HG02678 (cell line): ENCODE results near the gene IER5L.
A peak's percentile ranks its signal among the peaks of the same experiment; 100 is the strongest.
"Not testable (repeated sequence)": the region's sequence is repeated elsewhere in the genome, so short reads cannot be mapped to it uniquely, and the experiment has no call there.

Experiments
- ATAC-seq: cut with Tn5 transposase; IDR thresholded peaks from one replicate; pipeline ENCODE4 v1.9.1; 2021; ENCODE audit warnings: mild to moderate bottlenecking, moderate library complexity; ENCODE audit not compliant: unreplicated experiment

Gene IER5L

DNA sequence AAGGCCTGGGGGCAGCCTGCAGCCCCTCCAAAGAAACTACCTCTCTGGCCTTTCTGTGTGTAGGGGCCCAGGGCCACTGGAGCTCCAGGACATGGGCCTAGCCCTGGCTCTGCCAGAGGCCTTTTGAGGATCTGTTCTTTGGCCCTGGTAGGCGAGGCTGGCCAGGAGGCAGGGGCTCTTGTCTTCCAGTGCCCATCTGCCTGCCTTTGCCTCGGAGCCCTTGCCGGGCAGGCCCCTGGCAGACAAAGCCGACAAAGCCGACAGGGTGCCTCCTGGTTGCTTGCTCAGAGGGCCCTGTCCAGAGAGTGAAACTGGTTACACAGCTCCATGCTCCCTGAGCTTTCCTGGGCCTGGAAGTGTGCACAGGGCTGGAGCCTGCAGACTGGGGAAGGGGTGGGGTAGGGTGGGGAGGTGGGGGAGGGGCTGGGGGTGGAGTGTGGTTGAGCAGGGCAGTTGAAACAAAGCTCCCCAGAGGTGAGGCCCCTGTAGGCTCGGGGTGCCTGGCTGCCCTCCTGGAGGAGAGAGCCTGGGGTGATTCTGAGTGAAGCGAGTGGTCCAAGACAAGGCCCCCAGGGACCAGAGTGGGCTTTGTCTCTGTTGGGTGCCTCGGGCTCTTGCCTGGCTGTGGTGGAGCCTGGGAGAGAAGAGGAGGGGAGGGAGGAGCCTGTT is 37.5 kb downstream of the IER5L start:
- ATAC-seq: peak; percentile 17

DNA sequence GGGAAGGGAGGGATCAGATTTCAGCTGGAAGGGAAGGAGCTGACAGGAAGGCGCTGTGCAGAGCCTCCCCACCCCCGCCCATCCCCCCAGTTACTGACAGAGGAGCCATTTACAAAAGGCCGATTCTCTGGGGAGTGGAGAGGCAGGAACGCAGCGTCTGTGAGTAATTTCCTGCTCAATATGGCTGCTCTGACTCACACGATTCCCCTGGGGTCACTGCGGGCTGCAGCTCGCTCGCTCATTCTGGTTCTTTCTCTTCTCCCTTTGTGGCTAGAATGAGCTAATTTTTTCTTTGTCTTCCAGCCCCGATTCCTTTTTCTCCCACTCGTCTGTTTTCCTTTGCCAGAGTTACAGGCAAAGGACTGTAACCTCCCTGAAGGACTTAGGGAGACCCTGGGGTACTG is 38.1 kb downstream of the IER5L start:
- ATAC-seq: peak; percentile 63

DNA sequence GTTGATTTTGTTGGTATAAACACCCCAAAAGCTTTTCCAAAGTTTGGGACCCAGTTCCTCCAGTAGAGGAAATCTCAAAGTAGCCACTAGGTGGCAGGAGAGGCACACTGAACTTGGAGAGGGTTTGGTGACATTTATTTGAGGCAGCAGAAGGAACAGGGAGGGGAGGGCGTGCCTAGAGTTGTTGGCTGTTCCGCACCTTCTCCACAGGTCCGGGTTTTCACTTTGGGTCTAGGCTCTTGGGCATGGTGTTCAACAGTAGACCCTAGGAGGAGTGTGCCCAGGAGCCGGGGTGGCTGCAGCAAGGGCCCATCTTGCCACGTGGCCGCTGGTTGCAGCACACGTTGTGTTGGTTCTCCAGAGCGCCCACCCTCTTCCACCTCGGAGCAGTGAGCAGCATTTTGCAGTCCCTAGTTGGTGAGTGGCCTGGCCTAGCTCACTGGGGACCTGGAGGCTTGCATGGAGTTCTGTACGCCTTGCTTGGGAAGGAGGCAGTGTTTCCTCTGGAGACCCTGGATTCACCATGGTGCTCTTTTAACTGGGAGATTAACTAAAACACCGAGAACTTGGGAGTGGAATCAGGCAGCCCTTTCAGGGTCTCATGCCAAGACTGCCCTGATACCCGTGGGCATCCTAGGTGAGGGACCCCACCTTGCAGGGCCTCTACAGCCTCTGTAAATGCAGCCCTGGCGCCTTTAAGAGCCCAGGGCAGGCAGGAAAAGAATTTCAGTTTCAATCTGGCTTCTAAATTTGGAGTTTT is 38.6 kb downstream of the IER5L start:
- ATAC-seq: peak; percentile 32

DNA sequence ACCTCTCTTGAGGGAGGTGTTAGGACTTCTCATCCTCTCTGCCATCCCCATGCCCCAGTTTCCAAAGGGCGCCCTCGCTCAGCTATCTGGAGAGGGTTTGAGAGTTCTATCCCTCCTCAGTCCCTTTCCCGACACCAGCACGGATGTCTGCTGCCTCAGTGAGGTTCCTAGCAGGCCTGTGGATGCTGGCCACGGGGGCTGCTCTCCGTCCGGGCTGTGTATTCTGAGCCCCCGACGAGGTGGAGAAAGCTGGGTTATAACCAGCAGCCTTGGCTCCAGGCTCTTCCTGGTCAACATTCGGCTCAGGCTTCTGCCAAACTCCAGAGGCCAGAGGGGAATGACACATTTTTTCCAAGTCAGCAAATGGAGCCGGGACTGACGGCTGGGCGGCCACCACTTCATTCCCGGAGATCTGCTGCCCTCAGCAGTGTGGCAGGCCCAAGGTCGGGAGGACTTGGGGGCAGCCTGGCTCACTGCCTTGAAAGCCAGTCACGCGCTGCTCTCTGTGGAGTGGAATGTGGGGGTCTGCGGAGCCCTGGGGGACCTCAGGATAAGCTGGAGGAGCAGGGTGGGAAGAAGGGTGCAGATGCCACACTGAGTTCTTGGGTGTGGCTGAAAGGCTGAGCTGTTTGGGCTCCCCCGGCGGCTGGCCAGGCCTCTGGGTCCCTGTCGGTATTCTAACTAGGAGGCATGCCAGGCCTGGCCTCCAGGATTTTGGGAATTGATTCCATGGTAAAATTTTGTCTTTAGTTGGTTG is 39.4 kb downstream of the IER5L start:
- no peak for ATAC-seq

DNA sequence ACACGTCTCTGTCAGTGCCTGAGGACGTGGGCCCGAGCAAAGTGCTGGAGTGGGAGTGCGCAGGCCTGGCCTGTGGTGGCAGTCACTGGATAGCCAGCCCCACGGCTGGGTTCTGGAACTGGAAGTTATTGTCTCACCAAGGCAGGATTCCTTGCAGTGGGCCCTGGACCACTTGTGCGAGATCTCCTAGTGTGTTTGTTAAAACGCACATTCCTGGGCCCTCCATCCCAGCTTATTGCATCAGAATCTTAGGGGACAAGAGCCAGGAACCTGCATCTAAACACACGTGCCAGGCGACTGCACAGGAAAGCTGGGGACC is 40.0 kb downstream of the IER5L start:
- no peak for ATAC-seq

DNA sequence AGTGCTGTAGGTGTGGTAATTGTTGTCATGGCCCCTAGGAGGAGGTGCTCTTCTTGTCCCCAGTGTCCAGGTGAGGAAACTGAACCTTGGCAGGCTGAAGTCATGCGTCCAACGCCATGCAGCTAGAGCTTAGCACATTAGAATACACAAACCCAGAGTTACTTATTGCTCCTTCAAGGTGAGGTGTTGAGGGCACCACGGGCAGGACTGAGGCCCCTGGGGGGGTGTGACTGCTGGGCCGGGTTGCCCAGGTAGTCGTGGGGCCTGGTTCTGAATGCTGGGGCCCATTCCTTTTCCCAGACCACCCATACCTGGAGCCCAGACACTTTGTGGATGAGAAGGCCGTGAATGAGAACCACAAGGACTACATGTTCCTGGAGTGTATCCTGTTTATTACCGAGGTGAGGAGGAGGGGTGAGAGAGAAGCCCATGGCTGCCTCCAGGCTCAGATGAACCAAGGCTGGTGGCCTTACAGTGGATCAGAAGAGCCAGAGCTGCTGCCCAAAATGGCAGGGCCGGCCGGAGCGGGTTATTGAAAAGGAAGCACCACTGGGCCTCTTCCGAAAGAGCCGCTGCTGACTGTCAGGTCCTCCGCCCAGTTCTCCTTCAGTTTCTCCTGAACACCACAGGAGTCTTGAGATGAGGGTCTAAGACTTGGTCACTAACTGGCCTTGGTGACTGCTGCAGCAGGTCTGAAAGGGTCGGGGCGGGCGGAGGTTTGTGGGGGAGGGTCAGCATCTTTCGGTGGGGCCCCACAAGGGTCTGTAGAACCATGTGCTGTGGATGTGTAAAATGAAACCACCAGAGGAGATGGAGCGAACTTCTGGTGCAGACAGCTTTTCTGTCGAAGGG is 40.5 kb downstream of the IER5L start:
- ATAC-seq: no peak

DNA sequence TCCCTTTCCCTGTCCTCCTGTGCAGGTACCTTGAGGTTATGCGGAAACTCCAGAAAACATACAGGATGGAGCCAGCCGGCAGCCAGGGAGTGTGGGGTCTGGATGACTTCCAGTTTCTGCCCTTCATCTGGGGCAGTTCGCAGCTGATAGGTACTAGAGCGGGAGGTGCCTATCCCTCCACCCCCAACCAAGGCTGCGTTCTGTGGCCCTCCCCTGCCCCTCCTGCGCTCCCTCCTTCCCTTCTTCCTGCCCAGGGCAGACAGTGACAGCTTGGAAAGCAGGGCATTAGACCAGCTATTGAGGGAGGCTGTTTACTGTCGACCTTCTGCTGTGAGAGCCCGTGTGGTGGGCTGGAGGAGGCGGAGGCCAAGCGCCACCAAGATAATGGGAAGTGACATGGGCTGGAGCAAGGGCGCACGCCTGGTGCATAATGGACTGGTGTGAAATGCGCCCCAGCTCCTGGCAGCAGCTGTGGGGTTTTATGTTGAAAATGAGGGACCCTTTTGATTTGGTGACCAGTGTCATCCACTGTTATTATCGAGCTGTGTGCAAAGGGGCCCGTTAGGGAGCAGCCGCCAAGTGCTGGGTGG is 41.5 kb downstream of the IER5L start:
- no peak for ATAC-seq

DNA sequence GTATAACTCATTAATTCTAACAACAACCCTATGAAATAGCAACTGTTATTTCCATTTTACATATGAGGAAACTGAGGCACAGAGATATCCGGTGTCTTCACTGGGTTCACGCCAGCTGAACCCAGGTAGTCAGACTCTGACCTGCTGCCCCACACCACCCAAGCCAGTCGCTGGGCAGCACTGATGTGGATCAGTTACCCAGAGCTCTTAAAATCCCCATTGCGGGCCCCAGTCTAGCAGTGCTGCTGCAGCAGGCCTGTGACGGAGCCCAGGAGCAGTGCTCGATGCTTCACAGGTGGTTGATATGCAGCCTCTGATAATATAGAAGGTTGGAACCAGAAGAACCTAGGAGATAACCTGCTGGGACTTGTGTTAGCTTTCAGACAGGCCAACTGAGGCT is 42.6 kb downstream of the IER5L start:
- ATAC-seq: no peak

DNA sequence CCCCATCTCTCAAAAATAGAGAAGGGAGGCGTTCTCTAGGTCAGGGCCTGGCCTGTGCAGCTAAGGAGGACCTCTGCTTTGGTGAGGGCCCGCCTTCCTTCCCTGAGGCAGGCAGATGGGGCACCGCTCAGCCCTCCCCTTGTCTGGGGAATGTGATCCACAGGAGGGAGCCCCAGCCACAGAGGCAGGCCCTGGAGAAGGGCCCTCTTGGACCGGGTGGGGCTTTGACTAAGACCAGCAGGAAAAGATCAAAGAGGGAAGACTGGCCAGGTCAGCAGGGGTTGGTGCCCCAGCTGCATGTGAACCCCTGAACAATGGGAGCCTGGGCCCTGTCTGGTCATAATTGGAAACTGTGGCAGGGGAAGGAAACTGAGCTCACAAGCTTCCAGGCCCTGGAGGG is 45.0 kb downstream of the IER5L start:
- no peak for ATAC-seq

DNA sequence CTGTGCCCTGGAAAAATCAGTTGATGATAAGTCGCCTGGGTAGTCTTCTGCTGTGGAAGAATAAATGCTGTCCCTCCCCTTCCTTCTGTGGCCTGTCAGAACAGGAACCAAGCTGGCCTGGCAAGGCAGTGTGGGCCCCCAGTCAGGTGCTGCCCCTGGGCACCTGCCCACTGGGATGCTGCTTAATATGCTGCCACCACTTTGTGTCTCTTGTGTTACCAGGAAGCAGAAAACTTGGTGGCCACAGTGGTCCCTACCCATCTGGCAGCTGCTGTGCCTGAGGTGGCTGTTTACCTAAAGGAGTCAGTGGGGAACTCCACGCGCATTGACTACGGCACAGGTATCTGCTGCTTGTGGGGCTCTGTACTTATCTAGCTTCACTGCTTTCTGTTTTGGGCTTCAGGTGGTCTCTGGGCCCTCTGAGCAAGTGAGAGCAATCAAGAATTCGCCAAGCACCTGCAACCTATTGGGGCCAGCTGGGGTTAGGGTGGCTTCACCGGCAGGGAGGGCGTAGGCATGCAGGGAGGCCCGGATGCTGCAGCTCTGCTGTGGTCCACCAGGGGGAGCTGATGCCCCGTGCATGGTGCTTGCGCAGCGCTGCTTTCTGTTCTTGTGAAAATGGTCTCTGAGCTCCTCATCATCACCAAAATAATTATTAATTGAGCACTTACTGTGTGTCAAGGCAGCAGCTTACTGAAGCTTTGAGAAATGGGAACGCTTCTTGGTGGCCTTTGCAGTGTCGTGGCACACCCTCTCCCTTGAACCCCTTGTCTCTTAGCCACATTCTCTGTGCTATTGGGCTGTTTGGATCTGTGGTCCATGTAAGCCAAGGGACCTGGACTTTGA is 46.5 kb downstream of the IER5L start:
- no peak for ATAC-seq

DNA sequence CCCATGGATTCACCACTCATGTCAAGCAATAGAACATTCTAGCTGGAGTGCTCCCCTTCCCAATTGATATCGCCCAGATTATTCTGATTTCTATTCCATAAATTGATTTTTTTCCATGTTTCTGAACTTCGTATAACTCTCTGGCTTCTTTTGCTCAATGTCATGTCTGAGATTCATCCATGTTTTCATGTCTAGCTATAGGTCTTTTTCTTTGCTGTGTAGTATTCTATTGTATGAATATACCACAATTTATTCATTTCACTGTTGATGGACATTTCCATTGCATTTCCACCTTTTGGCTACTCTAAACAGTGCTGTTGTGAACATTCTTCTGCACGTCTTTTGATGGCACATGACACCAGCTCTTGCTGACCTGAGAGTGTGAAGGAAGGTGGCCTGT is 47.3 kb downstream of the IER5L start:
- no peak for ATAC-seq

DNA sequence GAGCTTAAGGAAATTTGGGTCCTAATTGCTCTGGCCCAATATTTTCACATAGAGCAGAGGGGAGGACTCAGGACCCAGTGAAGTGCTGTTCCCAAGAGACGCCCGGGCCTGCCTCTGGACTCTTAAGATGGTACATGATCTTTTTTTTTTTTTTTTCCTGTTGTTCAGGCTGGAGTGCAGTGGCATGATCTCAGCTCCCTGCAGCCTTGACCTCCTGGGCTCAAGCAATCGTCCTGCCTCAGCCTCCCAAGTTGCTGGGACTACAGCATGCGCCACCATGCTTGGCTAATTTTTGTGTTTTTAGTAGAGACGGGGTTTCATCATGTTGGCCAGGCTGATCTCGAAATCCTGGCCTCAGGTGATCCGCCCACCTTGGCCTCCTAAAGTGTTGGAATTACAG is 47.8 kb downstream of the IER5L start:
- not testable (repeated sequence) for ATAC-seq

DNA sequence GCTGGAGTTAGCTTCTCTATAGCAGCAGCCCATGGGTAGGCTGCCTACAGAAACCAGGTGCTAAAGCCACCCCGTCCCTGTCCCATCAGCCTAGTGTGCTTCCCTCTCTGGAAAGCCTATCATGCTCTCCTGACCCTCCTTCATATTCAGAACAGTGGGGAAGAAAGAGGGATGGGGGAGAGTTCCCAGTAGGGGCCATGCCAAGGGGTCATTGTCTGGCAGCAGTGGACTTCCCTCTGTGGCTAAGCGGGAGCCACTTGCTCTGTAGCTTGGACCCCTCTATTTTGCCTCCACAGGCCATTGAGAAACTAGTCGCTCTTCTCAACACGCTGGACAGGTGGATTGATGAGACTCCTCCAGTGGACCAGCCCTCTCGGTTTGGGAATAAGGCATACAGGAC is 49.4 kb downstream of the IER5L start:
- ATAC-seq: no peak

DNA sequence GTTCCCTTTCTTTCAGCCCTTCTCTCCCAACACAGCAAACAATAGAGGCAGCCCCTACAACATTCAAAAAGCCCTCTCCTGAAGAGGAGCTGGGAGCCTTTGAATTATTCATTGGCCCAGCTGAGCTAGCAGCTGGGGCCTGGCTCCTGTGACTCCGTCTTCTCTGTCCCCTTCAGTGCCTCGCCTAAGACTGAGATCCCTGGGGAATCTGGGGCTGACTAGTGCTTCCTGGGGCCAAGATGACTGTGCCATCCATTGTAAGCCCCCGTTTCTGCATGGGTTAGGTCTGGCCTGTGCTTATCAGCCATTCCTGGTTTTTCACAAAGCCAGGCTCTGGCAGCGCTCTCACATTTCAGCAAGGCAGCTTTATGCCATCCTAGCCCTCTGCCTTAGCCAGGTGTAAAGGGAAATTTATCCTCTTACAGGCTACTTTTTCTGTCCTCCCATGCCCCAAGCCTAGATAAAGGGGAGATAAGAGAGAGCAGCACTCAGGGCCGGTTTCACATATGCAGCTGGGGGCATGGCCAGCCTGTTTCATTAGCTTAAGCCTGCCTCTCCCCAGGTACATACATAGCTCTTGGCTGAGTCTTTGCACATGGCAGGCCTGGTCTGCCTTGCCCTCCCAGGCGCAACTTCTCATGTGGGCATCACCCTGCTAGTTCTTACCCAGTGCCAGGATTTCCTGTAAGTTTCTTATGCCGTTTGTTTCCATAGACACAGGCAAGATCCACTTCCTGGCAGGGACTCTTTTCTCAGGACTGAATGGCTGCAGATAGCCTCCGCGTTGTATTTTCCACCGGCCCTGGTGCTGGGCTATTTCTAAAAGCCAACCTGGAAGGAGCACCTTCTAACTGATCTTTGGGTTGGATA is 51.1 kb downstream of the IER5L start:
- ATAC-seq: no peak
